KMS-11 (cell line): Measurements from ENCODE around the gene MCCC1.
"Not testable (repeated sequence)": the region's sequence is repeated elsewhere in the genome, so short reads cannot be mapped to it uniquely, and the experiment has no call there.

Experiments used
- H2AFZ ChIP-seq: fragments of 200-600 bp; sonication (generic); 2 replicates; pipeline ENCODE4 v1.6.1; 2016; ENCODE audit warnings: antibody characterized with exemption, mixed run types, low read depth
- H3K27ac ChIP-seq: fragments of 200-600 bp; sonication (generic); 2 replicates; pipeline ENCODE4 v1.6.1; 2016; ENCODE audit warnings: mild to moderate bottlenecking, mixed run types
- H3K27me3 ChIP-seq: fragments of 200-600 bp; sonication (generic); 2 replicates; pipeline ENCODE4 v1.6.1; 2017; ENCODE audit warnings: mild to moderate bottlenecking, low read depth, mixed run types, moderate library complexity; ENCODE audit not compliant: insufficient read depth
- H3K36me3 ChIP-seq: fragments of 200-600 bp; sonication (generic); 2 replicates; pipeline ENCODE4 v1.6.1; 2017; ENCODE audit warnings: mild to moderate bottlenecking, mixed run types; ENCODE audit not compliant: insufficient read depth
- H3K4me1 ChIP-seq: fragments of 200-600 bp; sonication (generic); 2 replicates; pipeline ENCODE4 v1.6.1; 2016; ENCODE audit warnings: mild to moderate bottlenecking, low read depth, mixed run types; ENCODE audit not compliant: poor library complexity, severe bottlenecking
- H3K4me2 ChIP-seq: fragments of 200-600 bp; sonication (generic); 2 replicates; pipeline ENCODE4 v1.7.0; 2016; ENCODE audit warnings: mild to moderate bottlenecking, mixed run types
- H3K4me3 ChIP-seq: fragments of 200-600 bp; sonication (generic); IDR thresholded peaks from 2 replicates; pipeline ENCODE4 v1.6.1; 2017; ENCODE audit warnings: low read depth, low read length, mixed read lengths; ENCODE audit not compliant: insufficient read depth
- H3K79me2 ChIP-seq: fragments of 200-600 bp; sonication (generic); 2 replicates; pipeline ENCODE4 v1.6.1; 2016; ENCODE audit warnings: low read depth, mixed run types; ENCODE audit not compliant: insufficient read depth
- H3K9ac ChIP-seq: fragments of 200-600 bp; sonication (generic); 2 replicates; pipeline ENCODE4 v1.6.1; 2016; ENCODE audit warnings: mild to moderate bottlenecking, mixed run types
- H4K20me1 ChIP-seq: fragments of 200-600 bp; sonication (generic); 2 replicates; pipeline ENCODE4 v1.6.1; 2016; ENCODE audit warnings: mild to moderate bottlenecking, mixed run types; ENCODE audit not compliant: insufficient read depth
- TF ChIP-seq, protein P1 (sequence below): fragments of 200-600 bp; sonication (generic); conservative IDR thresholded peaks from 2 replicates; pipeline ENCODE4 v1.6.1; 2017; ENCODE audit warnings: low read depth, mild to moderate bottlenecking, antibody characterized with exemption, low read length, moderate library complexity, mixed read lengths

The MCCC1 gene

DNA sequence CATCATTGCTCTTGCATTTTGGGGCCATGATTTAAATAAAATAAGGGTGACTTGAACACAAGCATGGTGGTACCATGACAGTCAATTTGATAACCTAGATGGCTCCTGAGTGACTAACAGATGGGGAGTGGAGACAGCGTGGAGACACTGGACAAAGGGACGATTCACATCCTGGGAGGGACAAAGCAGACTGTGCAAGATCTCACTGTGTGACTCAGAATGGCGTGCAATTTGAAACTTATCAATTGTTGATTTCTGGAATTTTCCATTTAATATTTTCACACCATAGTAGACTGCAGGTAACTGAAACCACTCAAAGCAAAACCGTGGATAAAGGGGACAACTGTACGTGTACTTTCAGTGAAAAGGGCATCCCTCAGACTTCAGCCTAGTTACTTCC is 25.5 kb downstream of the MCCC1 start:
- Histone ChIP-seq H3K27ac (no peak overlapping the region), H3K4me2 (no peak overlapping the region), H3K4me1 (no peaks in the 10 kb centered on the region), H3K79me2 (no peaks in the 10 kb centered on the region), H4K20me1 (no peaks in the 10 kb centered on the region), H3K4me3 (no peak overlapping the region), H3K9ac (no peak overlapping the region), H2AFZ (no peak overlapping the region), H3K27me3 (no peaks in the 10 kb centered on the region), H3K36me3 (no peaks in the 10 kb centered on the region; the same call in 1 of the 2 replicates)
- TF ChIP-seq, protein P1, sequence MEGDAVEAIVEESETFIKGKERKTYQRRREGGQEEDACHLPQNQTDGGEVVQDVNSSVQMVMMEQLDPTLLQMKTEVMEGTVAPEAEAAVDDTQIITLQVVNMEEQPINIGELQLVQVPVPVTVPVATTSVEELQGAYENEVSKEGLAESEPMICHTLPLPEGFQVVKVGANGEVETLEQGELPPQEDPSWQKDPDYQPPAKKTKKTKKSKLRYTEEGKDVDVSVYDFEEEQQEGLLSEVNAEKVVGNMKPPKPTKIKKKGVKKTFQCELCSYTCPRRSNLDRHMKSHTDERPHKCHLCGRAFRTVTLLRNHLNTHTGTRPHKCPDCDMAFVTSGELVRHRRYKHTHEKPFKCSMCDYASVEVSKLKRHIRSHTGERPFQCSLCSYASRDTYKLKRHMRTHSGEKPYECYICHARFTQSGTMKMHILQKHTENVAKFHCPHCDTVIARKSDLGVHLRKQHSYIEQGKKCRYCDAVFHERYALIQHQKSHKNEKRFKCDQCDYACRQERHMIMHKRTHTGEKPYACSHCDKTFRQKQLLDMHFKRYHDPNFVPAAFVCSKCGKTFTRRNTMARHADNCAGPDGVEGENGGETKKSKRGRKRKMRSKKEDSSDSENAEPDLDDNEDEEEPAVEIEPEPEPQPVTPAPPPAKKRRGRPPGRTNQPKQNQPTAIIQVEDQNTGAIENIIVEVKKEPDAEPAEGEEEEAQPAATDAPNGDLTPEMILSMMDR: no peak

DNA sequence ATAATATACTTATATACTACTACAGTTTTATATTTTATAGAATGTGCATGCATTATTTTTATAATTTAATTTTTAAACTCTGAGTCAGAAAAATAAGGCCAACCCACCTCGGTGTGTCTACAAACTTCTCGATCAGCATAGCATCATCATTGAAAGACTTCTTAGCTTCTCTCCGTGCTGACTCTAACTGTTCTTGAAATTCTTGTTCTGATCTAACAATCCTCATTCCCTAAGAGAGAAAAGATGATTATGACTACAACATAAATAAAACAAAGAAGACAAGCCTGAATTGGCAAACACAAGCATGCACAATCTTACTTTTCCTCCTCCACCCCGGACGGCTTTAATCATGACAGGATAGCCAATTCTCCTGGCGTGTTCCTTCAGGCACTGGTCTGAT is 28.4 kb downstream of the MCCC1 start:
- Histone ChIP-seq H3K79me2 (no peaks in the 10 kb centered on the region), H3K27me3 (no peaks in the 10 kb centered on the region), H2AFZ (no peak overlapping the region), H3K36me3 (no peaks in the 10 kb centered on the region), H4K20me1 (no peaks in the 10 kb centered on the region), H3K27ac (no peak overlapping the region), H3K4me3 (no peak overlapping the region), H3K4me2 (no peak overlapping the region), H3K9ac (no peak overlapping the region), H3K4me1 (no peaks in the 10 kb centered on the region)
- TF ChIP-seq, protein P1: no peak

DNA sequence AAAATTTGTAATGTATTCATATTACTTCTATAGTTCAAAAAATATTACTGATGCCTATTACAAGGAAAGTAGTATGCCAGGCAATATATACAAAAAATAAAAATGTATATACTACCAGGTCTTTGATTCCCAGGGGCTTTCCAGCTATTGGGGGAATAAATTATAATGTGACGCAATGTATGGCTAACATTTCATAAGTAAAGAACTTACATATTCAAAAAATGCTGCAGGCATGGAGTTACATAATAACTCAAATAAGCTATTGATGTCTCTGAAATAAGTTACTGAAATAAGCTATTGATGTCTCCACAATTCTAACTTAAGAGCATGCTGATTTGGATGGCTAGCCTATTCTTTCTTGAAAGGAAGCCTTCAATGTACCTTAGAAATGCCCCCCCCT is 30.2 kb downstream of the MCCC1 start:
- Histone ChIP-seq H3K36me3 (no peaks in the 10 kb centered on the region), H3K4me1 (no peaks in the 10 kb centered on the region), H3K27ac (no peak overlapping the region), H3K27me3 (no peaks in the 10 kb centered on the region), H4K20me1 (no peaks in the 10 kb centered on the region), H2AFZ (no peak overlapping the region), H3K9ac (no peak overlapping the region), H3K79me2 (no peaks in the 10 kb centered on the region), H3K4me3 (no peak overlapping the region), H3K4me2 (no peak overlapping the region)
- TF ChIP-seq, protein P1: no peak

DNA sequence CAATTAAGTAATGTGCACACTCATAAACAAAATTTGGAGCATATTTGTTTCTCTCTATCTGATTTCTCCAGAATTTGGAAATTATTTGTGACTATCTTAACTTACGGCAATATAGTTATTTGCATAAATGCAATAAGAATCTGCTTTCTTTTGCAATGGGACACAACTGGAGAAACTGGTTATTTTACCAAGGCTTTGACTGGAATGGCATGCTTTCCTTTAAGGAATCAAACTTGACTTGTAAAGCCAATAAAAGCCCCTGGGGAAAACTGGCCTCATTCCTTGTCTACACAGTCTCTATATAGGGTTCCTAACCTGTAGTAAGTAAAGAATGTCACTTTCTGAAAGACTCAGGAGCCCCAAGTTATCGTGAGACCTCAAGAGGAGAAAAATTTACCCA is 32.4 kb downstream of the MCCC1 start:
- H2AFZ ChIP-seq, H3K79me2 ChIP-seq, H4K20me1 ChIP-seq, H3K9ac ChIP-seq, H3K4me1 ChIP-seq, H3K4me2 ChIP-seq, H3K27ac ChIP-seq, H3K27me3 ChIP-seq, H3K4me3 ChIP-seq, H3K36me3 ChIP-seq: not testable (repeated sequence)

DNA sequence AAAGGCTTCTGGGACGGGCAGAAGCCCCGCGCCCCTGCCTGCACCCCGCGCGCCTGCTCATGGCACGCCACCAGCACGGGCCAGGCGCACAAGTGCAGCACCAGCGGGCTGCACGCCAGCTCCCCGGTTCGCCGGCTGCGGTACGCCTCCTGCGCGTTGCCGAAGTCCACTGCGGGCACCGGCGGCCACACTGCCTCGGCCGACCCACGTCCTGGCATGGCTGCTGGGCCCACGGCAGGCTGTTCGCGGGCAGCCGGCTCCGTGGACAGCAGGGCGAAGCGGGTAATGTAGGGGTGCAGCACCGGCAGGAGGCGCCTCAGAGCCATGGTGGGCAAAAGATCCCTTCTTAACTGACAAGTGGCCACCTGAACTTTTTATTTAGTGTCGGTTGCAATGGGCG is 34.8 kb downstream of the MCCC1 start:
- no peaks in the 10 kb centered on the region for H3K4me1 ChIP-seq
- H3K9ac ChIP-seq: no peak overlapping the region
- H3K4me2 ChIP-seq: no peak overlapping the region
- no peak overlapping the region for H3K27ac ChIP-seq
- H3K36me3 ChIP-seq: no peaks in the 10 kb centered on the region
- no peaks in the 10 kb centered on the region for H4K20me1 ChIP-seq
- no peak overlapping the region for H2AFZ ChIP-seq
- no peaks in the 10 kb centered on the region for H3K27me3 ChIP-seq
- no peaks in the 10 kb centered on the region for H3K79me2 ChIP-seq
- TF ChIP-seq, protein P1: no peak
- no peak overlapping the region for H3K4me3 ChIP-seq
